Placental epithelial cell (primary cell): ENCODE results near the gene GLIPR2. TPM values are rescaled to one million over a fixed set of nuclear protein-coding genes. Genes with fewer than 3 reads are reported as not detected.

ENCODE experiments used
- total RNA-seq: library from RNA; depleted of rRNA; stranded (reverse); fragments of >200 nt; gene quantifications from 2 replicates; pipeline ENCODE4 v1.2.3, GENCODE V29; 2012

Gene GLIPR2, protein sequence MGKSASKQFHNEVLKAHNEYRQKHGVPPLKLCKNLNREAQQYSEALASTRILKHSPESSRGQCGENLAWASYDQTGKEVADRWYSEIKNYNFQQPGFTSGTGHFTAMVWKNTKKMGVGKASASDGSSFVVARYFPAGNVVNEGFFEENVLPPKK
- total RNA-seq: 36.3 and 83.6 TPM in 2 replicates

DNA sequence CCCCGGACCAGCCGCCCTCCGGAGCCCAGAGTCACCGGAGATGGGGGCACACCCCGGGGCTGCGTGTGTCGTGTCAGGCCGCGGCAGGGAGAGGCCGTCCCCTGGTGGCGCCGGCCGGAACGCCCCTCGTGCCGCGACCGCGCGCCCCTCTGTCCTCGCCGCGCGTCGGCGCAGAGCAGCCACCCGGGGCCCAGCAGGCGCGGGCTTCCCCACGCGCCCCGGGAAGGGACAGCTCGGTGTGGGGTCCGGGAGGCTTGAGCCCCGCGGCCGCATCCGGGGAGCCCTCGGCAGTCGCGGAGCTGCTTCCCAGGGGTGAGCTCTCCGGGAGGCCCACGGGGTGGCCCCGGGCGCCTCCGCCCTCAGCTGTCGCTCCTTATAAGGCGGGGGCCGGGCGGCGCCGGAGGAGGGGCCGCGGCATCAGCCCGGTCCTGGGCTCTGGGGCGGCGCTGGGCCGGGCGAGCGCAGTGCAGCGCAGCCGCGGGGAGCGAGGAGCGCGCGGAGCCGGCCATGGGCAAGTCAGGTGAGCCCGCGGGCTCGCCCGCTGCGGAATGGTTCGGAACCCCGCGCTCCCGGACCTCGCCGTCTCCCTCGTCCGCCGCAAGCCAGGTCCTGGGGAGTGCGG, at the start of gene GLIPR2:
Gene GLIPR2 (plus strand): TSS at position 462 of the 622 bp plus-strand sequence. CDS start 46 bp downstream, at position 508.

GRCh38 chr9:36169166-36169565, 32.6 kb downstream of the GLIPR2 start, which contains the start of gene CCIN:
TSS of gene CCIN (plus strand) at chr9:36169388. CDS start at chr9:36169503, 115 bp downstream.

GRCh38 chr9:36190388-36191289, 54.1 kb downstream of the GLIPR2 start, which contains the start of gene CLTA:
TSS of gene CLTA (plus strand) at chr9:36190921. CDS start at chr9:36191057, 136 bp downstream.

Other genes starting within 250 kb of the GLIPR2 start
- gene HRCT1, start 230.5 kb upstream of the GLIPR2 start, total RNA-seq: 0.39 and 0.76 TPM in 2 replicates
- gene SPAAR, start 227.2 kb upstream of the GLIPR2 start, total RNA-seq: not detected in 2 replicates
- not detected in 2 replicates for gene OR2S2, start 178.6 kb upstream of the GLIPR2 start, total RNA-seq
- 22.2 and 54.2 TPM in 2 replicates for gene RECK, start 99.8 kb upstream of the GLIPR2 start, total RNA-seq
- gene CCIN, start 32.7 kb downstream of the GLIPR2 start, total RNA-seq: 3.7 and 3.9 TPM in 2 replicates
- 204 and 250 TPM in 2 replicates for gene CLTA, start 54.2 kb downstream of the GLIPR2 start, total RNA-seq
- gene GNE, start 121.7 kb downstream of the GLIPR2 start, total RNA-seq: 13.3 and 21.8 TPM in 2 replicates